OCI-LY1 (cell line): ENCODE data around the gene FOXD1.

ENCODE experiments used
- H2AFZ ChIP-seq: fragments of 200-600 bp; sonication (generic), shearing (Covaris generic); 2 replicates; pipeline ENCODE4 v1.6.0; 2014; ENCODE audit warnings: antibody characterized with exemption, mild to moderate bottlenecking, low read length
- H3F3A ChIP-seq: fragments of 200-600 bp; sonication (generic), shearing (Covaris generic); 2 replicates; pipeline ENCODE4 v1.6.0; 2014; ENCODE audit warnings: mild to moderate bottlenecking, antibody characterized with exemption, low read length, moderate library complexity; ENCODE audit not compliant: insufficient read depth
- H3K27ac ChIP-seq: fragments of 200-600 bp; sonication (generic); 2 replicates; pipeline ENCODE4 v1.5.1; 2014; ENCODE audit warnings: low read length, mixed run types, mild to moderate bottlenecking, low read depth; ENCODE audit not compliant: poor library complexity, severe bottlenecking
- H3K27me3 ChIP-seq: fragments of 200-600 bp; sonication (generic); 2 replicates; pipeline ENCODE4 v1.6.0; 2014; ENCODE audit warnings: antibody characterized with exemption, mild to moderate bottlenecking, low read length, moderate library complexity; ENCODE audit not compliant: insufficient read depth
- H3K36me3 ChIP-seq: fragments of 200-600 bp; sonication (generic); 2 replicates; pipeline ENCODE4 v1.6.1; 2014; ENCODE audit warnings: mild to moderate bottlenecking, antibody characterized with exemption, low read length, moderate library complexity, mixed read lengths; ENCODE audit not compliant: insufficient read depth
- H3K4me1 ChIP-seq: fragments of 200-600 bp; sonication (generic); 2 replicates; pipeline ENCODE4 v1.5.1; 2014; ENCODE audit warnings: mild to moderate bottlenecking, low read length, moderate library complexity; ENCODE audit not compliant: insufficient read depth, severe bottlenecking
- H3K4me2 ChIP-seq: fragments of 200-600 bp; sonication (generic), shearing (Covaris generic); 2 replicates; pipeline ENCODE4 v1.6.1; 2014; ENCODE audit warnings: low read length
- H3K4me3 ChIP-seq: fragments of 200-600 bp; sonication (generic); 2 replicates; pipeline ENCODE4 v1.5.1; 2014; ENCODE audit warnings: low read length, low read depth, mild to moderate bottlenecking, mixed read lengths; ENCODE audit not compliant: poor library complexity, severe bottlenecking
- H3K79me2 ChIP-seq: fragments of 200-600 bp; shearing (Covaris generic); 2 replicates; pipeline ENCODE4 v1.6.1; 2016; ENCODE audit warnings: mixed run types, low read length, mixed read lengths; ENCODE audit not compliant: insufficient read depth
- H3K9ac ChIP-seq: fragments of 200-600 bp; sonication (generic), shearing (Covaris generic); 2 replicates; pipeline ENCODE4 v1.6.1; 2014; ENCODE audit warnings: mild to moderate bottlenecking, low read length, mixed read lengths
- H3K9me2 ChIP-seq: fragments of 200-600 bp; sonication (generic), shearing (Covaris generic); 2 replicates; pipeline ENCODE4 v1.6.1; 2014; ENCODE audit warnings: low read depth, mild to moderate bottlenecking, low read length, mixed read lengths
- H3K9me3 ChIP-seq: fragments of 200-600 bp; shearing (Covaris generic); 2 replicates; pipeline ENCODE4 v1.6.1; 2014; ENCODE audit warnings: low read length, mixed read lengths
- H4K20me1 ChIP-seq: fragments of 200-600 bp; sonication (generic), shearing (Covaris generic); 2 replicates; pipeline ENCODE4 v1.6.0; 2016; ENCODE audit warnings: mild to moderate bottlenecking, low read length; ENCODE audit not compliant: insufficient read depth
- EZH2 ChIP-seq: fragments of 200-600 bp; sonication (generic), shearing (Covaris generic); IDR thresholded peaks from 2 replicates; pipeline ENCODE4 v1.8.0; 2017; ENCODE audit warnings: borderline replicate concordance, mixed run types, mild to moderate bottlenecking, antibody characterized with exemption, low read length, moderate library complexity, mixed read lengths
- TF ChIP-seq, protein P1 (sequence below): fragments of 200-600 bp; sonication (generic), shearing (Covaris generic); IDR thresholded peaks from 2 replicates; pipeline ENCODE4 v1.5.1; 2017; ENCODE audit warnings: mild to moderate bottlenecking, antibody characterized with exemption, low read length, moderate library complexity, mixed read lengths

FOXD1 gene

DNA sequence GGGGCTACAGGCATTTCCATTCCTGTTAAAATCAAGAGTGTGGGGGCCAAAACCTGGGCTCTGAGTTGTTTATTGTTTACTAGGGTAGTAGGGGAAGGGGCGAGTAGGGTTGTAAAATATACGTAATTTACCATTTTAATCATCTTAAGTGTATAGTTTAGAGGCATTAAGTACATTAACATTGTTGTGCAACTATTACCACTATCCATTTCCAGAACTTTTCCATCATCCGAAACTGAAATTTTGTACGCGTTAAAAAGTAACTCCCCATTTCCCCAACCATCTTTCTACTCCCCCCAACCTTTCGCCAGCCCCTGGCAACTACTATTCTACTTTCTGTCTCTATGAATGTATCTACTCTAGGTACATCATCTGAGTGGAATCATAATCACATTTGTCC is 3.6 kb upstream of the FOXD1 start:
- no peak overlapping the region for H2AFZ ChIP-seq
- H3K9ac ChIP-seq, result no peak overlapping the region
- H3F3A ChIP-seq, result no peaks in the 10 kb centered on the region
- no peaks in the 10 kb centered on the region for H4K20me1 ChIP-seq
- no peaks in the 10 kb centered on the region for H3K79me2 ChIP-seq
- TF ChIP-seq, protein P1, sequence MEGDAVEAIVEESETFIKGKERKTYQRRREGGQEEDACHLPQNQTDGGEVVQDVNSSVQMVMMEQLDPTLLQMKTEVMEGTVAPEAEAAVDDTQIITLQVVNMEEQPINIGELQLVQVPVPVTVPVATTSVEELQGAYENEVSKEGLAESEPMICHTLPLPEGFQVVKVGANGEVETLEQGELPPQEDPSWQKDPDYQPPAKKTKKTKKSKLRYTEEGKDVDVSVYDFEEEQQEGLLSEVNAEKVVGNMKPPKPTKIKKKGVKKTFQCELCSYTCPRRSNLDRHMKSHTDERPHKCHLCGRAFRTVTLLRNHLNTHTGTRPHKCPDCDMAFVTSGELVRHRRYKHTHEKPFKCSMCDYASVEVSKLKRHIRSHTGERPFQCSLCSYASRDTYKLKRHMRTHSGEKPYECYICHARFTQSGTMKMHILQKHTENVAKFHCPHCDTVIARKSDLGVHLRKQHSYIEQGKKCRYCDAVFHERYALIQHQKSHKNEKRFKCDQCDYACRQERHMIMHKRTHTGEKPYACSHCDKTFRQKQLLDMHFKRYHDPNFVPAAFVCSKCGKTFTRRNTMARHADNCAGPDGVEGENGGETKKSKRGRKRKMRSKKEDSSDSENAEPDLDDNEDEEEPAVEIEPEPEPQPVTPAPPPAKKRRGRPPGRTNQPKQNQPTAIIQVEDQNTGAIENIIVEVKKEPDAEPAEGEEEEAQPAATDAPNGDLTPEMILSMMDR, result no peak
- no peak for TF ChIP-seq EZH2
- H3K27me3 ChIP-seq, result no peaks in the 10 kb centered on the region
- no peaks in the 10 kb centered on the region for H3K9me3 ChIP-seq
- H3K9me2 ChIP-seq, result no peaks in the 10 kb centered on the region
- H3K4me3 ChIP-seq, result no peak overlapping the region
- H3K36me3 ChIP-seq, result no peaks in the 10 kb centered on the region
- H3K4me1 ChIP-seq, result peaks cover 9% of the 10 kb centered on the region
- no peak overlapping the region for H3K27ac ChIP-seq
- H3K4me2 ChIP-seq, result no peak overlapping the region

DNA sequence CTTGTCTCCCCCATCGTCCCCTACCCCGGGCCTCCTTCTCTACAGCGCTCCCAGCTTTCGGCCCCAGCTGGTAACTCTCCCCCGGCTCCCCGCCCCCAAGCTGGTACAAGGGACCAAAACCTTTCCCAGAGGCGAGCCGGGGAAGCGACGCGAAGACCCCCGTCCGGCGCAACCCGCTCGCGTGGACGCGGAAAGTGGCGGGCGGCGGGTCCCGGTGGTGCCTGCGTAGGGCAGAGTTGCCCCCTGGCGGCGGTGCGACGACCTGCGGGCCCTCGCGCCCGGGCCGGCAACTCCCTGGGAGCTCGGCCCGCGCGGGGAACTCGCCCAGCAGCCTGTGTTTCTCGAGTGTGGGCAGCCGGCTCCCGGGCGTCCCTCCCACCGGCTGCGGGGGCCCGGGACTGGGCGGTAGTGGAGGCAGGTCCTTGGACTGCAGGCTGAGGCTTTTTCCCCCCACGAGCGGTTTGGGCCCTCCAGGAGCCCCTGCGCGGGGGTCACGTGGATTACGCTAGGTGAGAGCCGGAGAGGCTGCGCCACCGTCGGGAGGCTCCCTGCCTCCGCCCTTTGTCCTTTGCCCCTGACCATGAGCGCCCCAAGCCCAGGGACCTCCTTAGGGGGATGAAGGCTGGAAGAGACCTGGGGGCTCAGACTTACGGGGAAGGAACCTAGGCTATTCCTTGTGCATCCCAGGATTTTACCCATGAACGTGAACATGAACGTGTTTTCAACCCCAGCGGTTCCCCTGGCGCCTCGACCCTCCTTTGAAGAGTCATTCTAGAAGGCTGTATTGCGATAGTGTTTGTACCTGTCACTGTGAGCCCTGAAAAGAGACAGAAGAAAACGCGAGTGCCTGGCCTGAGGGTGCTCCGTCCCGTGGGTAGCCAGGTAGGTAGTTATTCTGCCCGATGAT is 2.9 kb upstream of the FOXD1 start:
- Histone ChIP-seq H3K4me3 (no peak overlapping the region), H4K20me1 (no peaks in the 10 kb centered on the region), H3K27me3 (no peaks in the 10 kb centered on the region), H3K4me1 (peaks cover 9% of the 10 kb centered on the region), H3K36me3 (no peaks in the 10 kb centered on the region), H3K79me2 (no peaks in the 10 kb centered on the region), H3K9ac (no peak overlapping the region), H3F3A (no peaks in the 10 kb centered on the region), H3K9me3 (no peaks in the 10 kb centered on the region), H3K9me2 (no peaks in the 10 kb centered on the region), H2AFZ (no peak overlapping the region), H3K4me2 (no peak overlapping the region), H3K27ac (no peak overlapping the region)
- no peak for TF ChIP-seq EZH2
- TF ChIP-seq, protein P1, result peak; percentile 48

DNA sequence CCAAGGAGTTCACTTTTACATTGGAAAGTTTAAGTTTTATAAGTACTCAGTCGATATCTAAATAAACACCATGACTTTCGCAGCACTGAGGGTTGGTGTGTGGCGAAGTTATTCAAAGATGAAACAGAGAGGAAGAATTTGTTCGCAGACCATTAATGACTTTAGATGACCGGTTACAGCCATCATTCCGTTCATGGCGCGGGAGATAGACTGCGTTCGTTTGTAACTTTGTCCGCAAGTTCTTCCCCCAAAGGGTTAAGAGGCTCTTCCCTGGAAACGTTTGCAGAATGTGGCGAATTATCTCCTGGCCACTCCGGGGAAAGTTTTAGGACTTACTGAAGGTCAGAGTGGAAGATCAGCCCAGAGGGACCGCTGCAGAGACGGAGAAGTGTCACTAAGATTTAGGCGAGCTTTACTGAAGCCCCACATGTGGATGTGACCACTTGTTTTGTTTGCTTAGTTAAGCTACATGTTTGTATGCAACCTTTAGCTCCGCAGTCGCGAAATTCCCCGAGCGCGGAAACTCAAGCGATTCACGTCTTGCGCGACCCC is 2.2 kb upstream of the FOXD1 start:
- H3K27me3 ChIP-seq, result no peaks in the 10 kb centered on the region
- no peaks in the 10 kb centered on the region for H3K79me2 ChIP-seq
- H4K20me1 ChIP-seq, result no peaks in the 10 kb centered on the region
- H3K9me3 ChIP-seq, result no peaks in the 10 kb centered on the region
- no peak overlapping the region for H2AFZ ChIP-seq
- H3K9ac ChIP-seq, result no peak overlapping the region
- H3K4me1 ChIP-seq, result peaks cover 9% of the 10 kb centered on the region
- no peak overlapping the region for H3K27ac ChIP-seq
- H3K4me2 ChIP-seq, result no peak overlapping the region
- TF ChIP-seq, protein P1, result no peak
- TF ChIP-seq EZH2, result no peak
- no peaks in the 10 kb centered on the region for H3K36me3 ChIP-seq
- H3F3A ChIP-seq, result no peaks in the 10 kb centered on the region
- no peak overlapping the region for H3K4me3 ChIP-seq
- H3K9me2 ChIP-seq, result no peaks in the 10 kb centered on the region
